GM23338 (cell line): ENCODE measurements around the gene IFI6.

Experiments
- CREB1 ChIP-seq: fragments of 250-450 bp; sonication (Bioruptor Pico); IDR thresholded peaks from 2 replicates; pipeline ENCODE4 v1.5.0; 2020; ENCODE audit warnings: low read depth, mild to moderate bottlenecking, moderate library complexity
- EZH2 ChIP-seq: fragments of 200-600 bp; sonication (generic); IDR thresholded peaks from one replicate; pipeline ENCODE4 v1.8.0; 2017; ENCODE audit warnings: antibody characterized with exemption, mild to moderate bottlenecking, low read depth; ENCODE audit not compliant: unreplicated experiment
- EZH2phosphoT487 ChIP-seq: fragments of 200-600 bp; sonication (generic); IDR thresholded peaks from one replicate; pipeline ENCODE4 v1.8.1; 2018; ENCODE audit warnings: antibody characterized with exemption; ENCODE audit not compliant: unreplicated experiment
- JUNB ChIP-seq: IDR thresholded peaks from one replicate; pipeline ENCODE4 v1.6.1; 2016; ENCODE audit warnings: antibody characterized with exemption; ENCODE audit not compliant: unreplicated experiment
- NANOG ChIP-seq: IDR thresholded peaks from 2 replicates; pipeline ENCODE4 v1.6.1; 2016; ENCODE audit warnings: antibody characterized with exemption, borderline replicate concordance
- POLR2AphosphoS5 ChIP-seq: IDR thresholded peaks from 2 replicates; pipeline ENCODE4 v1.6.1; 2016; ENCODE audit warnings: antibody characterized with exemption, low read depth
- STAT1 ChIP-seq: IDR thresholded peaks from one replicate; pipeline ENCODE4 v1.6.1; 2016; ENCODE audit warnings: antibody characterized with exemption; ENCODE audit not compliant: unreplicated experiment
- ZNF114 ChIP-seq: fragments of 250-450 bp; sonication (Bioruptor Pico); IDR thresholded peaks from 2 replicates; pipeline ENCODE4 v1.5.0; 2020; ENCODE audit warnings: mild to moderate bottlenecking, moderate library complexity
- TF ChIP-seq, protein P1 (sequence below), 2 experiments: fragments of 200-600 bp in 1 of 2; sonication (generic) in 1 of 2; conservative IDR thresholded peaks; 2 replicates each; pipeline versions ENCODE4 v1.5.1 to v1.6.1; 2016 to 2017; ENCODE audit warnings: antibody characterized with exemption in 2 of 2, low read depth in 2 of 2, mild to moderate bottlenecking in 2 of 2, moderate library complexity in 1 of 2
- TF ChIP-seq, protein P2 (sequence below): IDR thresholded peaks from one replicate; pipeline ENCODE4 v1.6.1; 2018; ENCODE audit warnings: antibody characterized with exemption; ENCODE audit not compliant: unreplicated experiment
- TF ChIP-seq, protein P3 (sequence below): fragments of 250-450 bp; sonication (Bioruptor Pico); IDR thresholded peaks from 2 replicates; pipeline ENCODE4 v1.5.0; 2020; ENCODE audit warnings: mild to moderate bottlenecking, moderate library complexity

DNA sequence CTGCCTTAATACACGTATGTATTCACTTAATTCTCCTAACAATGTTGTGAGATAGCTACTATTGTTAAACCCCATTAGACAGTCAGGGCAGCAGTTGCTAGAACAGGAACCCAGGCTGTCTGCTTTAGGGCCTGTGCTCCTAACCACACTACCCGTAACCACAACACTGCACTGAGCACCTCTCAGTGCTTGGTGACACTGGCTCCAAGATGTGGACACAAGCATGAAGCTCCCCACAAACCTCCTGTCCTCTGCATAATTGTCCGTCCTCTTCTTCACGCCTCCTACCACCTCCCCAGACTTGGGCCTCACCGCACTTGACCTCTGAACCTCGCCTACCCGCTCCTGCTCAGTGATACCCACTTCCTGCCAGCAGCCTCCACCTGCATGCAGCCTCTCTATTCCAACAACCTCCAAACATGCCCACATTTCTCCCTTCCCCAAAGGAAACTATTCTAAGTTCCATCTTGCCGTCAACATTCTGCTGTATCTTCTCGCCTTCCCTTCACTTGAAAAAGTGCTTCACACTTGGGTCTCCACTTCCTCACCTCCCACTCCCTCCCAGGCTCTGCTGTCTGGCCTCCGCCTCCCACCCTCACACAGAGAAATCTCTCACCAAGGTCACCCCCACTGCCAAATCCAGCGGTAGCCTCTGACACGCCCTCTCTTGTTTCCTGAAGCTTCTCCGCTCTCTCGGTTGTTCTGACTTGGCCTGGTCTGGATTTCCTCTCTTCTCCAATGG, 53.5 kb downstream of the IFI6 start:
- TF ChIP-seq, protein P1, sequence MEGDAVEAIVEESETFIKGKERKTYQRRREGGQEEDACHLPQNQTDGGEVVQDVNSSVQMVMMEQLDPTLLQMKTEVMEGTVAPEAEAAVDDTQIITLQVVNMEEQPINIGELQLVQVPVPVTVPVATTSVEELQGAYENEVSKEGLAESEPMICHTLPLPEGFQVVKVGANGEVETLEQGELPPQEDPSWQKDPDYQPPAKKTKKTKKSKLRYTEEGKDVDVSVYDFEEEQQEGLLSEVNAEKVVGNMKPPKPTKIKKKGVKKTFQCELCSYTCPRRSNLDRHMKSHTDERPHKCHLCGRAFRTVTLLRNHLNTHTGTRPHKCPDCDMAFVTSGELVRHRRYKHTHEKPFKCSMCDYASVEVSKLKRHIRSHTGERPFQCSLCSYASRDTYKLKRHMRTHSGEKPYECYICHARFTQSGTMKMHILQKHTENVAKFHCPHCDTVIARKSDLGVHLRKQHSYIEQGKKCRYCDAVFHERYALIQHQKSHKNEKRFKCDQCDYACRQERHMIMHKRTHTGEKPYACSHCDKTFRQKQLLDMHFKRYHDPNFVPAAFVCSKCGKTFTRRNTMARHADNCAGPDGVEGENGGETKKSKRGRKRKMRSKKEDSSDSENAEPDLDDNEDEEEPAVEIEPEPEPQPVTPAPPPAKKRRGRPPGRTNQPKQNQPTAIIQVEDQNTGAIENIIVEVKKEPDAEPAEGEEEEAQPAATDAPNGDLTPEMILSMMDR (conservative IDR thresholded peaks at IDR 0.05; ENCODE audit: low read depth in 2 of 2) = no peak
- TF ChIP-seq EZH2 (no peak), NANOG (no peak), POLR2AphosphoS5 (no peak), ZNF114 (CRISPR knock-in tag) (no peak), STAT1 (no peak), JUNB (no peak), EZH2phosphoT487 (no peak), CREB1 (no peak)
- TF ChIP-seq, protein P2, sequence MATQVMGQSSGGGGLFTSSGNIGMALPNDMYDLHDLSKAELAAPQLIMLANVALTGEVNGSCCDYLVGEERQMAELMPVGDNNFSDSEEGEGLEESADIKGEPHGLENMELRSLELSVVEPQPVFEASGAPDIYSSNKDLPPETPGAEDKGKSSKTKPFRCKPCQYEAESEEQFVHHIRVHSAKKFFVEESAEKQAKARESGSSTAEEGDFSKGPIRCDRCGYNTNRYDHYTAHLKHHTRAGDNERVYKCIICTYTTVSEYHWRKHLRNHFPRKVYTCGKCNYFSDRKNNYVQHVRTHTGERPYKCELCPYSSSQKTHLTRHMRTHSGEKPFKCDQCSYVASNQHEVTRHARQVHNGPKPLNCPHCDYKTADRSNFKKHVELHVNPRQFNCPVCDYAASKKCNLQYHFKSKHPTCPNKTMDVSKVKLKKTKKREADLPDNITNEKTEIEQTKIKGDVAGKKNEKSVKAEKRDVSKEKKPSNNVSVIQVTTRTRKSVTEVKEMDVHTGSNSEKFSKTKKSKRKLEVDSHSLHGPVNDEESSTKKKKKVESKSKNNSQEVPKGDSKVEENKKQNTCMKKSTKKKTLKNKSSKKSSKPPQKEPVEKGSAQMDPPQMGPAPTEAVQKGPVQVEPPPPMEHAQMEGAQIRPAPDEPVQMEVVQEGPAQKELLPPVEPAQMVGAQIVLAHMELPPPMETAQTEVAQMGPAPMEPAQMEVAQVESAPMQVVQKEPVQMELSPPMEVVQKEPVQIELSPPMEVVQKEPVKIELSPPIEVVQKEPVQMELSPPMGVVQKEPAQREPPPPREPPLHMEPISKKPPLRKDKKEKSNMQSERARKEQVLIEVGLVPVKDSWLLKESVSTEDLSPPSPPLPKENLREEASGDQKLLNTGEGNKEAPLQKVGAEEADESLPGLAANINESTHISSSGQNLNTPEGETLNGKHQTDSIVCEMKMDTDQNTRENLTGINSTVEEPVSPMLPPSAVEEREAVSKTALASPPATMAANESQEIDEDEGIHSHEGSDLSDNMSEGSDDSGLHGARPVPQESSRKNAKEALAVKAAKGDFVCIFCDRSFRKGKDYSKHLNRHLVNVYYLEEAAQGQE = no peak
- TF ChIP-seq, protein P3, sequence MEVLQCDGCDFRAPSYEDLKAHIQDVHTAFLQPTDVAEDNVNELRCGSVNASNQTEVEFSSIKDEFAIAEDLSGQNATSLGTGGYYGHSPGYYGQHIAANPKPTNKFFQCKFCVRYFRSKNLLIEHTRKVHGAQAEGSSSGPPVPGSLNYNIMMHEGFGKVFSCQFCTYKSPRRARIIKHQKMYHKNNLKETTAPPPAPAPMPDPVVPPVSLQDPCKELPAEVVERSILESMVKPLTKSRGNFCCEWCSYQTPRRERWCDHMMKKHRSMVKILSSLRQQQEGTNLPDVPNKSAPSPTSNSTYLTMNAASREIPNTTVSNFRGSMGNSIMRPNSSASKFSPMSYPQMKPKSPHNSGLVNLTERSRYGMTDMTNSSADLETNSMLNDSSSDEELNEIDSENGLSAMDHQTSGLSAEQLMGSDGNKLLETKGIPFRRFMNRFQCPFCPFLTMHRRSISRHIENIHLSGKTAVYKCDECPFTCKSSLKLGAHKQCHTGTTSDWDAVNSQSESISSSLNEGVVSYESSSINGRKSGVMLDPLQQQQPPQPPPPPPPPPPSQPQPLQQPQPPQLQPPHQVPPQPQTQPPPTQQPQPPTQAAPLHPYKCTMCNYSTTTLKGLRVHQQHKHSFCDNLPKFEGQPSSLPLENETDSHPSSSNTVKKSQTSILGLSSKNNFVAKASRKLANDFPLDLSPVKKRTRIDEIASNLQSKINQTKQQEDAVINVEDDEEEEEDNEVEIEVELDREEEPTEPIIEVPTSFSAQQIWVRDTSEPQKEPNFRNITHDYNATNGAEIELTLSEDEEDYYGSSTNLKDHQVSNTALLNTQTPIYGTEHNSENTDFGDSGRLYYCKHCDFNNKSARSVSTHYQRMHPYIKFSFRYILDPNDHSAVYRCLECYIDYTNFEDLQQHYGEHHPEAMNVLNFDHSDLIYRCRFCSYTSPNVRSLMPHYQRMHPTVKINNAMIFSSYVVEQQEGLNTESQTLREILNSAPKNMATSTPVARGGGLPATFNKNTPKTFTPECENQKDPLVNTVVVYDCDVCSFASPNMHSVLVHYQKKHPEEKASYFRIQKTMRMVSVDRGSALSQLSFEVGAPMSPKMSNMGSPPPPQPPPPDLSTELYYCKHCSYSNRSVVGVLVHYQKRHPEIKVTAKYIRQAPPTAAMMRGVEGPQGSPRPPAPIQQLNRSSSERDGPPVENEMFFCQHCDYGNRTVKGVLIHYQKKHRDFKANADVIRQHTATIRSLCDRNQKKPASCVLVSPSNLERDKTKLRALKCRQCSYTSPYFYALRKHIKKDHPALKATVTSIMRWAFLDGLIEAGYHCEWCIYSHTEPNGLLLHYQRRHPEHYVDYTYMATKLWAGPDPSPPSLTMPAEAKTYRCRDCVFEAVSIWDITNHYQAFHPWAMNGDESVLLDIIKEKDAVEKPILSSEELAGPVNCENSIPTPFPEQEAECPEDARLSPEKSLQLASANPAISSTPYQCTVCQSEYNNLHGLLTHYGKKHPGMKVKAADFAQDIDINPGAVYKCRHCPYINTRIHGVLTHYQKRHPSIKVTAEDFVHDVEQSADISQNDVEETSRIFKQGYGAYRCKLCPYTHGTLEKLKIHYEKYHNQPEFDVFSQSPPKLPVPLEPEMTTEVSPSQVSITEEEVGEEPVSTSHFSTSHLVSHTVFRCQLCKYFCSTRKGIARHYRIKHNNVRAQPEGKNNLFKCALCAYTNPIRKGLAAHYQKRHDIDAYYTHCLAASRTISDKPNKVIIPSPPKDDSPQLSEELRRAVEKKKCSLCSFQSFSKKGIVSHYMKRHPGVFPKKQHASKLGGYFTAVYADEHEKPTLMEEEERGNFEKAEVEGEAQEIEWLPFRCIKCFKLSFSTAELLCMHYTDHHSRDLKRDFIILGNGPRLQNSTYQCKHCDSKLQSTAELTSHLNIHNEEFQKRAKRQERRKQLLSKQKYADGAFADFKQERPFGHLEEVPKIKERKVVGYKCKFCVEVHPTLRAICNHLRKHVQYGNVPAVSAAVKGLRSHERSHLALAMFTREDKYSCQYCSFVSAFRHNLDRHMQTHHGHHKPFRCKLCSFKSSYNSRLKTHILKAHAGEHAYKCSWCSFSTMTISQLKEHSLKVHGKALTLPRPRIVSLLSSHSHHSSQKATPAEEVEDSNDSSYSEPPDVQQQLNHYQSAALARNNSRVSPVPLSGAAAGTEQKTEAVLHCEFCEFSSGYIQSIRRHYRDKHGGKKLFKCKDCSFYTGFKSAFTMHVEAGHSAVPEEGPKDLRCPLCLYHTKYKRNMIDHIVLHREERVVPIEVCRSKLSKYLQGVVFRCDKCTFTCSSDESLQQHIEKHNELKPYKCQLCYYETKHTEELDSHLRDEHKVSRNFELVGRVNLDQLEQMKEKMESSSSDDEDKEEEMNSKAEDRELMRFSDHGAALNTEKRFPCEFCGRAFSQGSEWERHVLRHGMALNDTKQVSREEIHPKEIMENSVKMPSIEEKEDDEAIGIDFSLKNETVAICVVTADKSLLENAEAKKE (CRISPR knock-in tag) = no peak
